Neural cell (in vitro differentiated cells): ENCODE data around the gene GARIN5A.

ENCODE experiments used
- POLR2AphosphoS5 ChIP-seq: IDR thresholded peaks from 2 replicates; pipeline ENCODE4 v1.6.1; 2012
- RAD21 ChIP-seq: fragments of 450-650 bp; conservative IDR thresholded peaks from 2 replicates; pipeline ENCODE4 v1.6.1; 2014; ENCODE audit warnings: antibody characterized with exemption, mild to moderate bottlenecking, moderate library complexity
- TF ChIP-seq, protein P1 (sequence below): fragments of 450-650 bp; IDR thresholded peaks from 2 replicates; pipeline ENCODE4 v1.5.1; 2014; ENCODE audit warnings: antibody characterized with exemption, mild to moderate bottlenecking, moderate library complexity; ENCODE audit not compliant: poor library complexity, severe bottlenecking

DNA sequence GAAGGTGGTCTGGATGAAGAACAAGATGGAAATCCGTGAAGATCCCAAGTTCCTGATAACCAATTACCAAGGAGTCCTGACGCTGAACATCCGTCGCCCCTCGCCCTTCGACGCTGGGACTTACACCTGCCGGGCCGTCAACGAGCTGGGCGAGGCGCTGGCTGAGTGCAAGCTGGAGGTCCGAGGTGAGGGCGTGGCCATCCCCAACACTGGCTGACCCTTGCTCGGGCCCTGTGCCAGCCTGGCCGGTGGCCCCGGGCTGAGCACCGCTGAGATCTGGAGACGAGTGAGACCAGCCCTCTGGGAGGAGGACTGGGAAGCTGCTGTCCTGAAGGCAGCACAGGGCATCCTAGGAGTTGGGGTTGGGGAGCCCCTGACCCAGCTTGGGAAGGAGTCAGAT, 12.3 kb downstream of the GARIN5A start:
- TF ChIP-seq, protein P1, sequence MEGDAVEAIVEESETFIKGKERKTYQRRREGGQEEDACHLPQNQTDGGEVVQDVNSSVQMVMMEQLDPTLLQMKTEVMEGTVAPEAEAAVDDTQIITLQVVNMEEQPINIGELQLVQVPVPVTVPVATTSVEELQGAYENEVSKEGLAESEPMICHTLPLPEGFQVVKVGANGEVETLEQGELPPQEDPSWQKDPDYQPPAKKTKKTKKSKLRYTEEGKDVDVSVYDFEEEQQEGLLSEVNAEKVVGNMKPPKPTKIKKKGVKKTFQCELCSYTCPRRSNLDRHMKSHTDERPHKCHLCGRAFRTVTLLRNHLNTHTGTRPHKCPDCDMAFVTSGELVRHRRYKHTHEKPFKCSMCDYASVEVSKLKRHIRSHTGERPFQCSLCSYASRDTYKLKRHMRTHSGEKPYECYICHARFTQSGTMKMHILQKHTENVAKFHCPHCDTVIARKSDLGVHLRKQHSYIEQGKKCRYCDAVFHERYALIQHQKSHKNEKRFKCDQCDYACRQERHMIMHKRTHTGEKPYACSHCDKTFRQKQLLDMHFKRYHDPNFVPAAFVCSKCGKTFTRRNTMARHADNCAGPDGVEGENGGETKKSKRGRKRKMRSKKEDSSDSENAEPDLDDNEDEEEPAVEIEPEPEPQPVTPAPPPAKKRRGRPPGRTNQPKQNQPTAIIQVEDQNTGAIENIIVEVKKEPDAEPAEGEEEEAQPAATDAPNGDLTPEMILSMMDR, result no peak
- TF ChIP-seq RAD21, result no peak
- no peak for TF ChIP-seq POLR2AphosphoS5
